GM18502 (cell line): ENCODE measurements around the gene RIOX2.

Source experiments
- ATAC-seq: cut with Tn5 transposase; IDR thresholded peaks from one replicate; pipeline ENCODE4 v1.9.1; 2021; ENCODE audit warnings: mild to moderate bottlenecking; ENCODE audit not compliant: unreplicated experiment, poor library complexity

Gene RIOX2

DNA sequence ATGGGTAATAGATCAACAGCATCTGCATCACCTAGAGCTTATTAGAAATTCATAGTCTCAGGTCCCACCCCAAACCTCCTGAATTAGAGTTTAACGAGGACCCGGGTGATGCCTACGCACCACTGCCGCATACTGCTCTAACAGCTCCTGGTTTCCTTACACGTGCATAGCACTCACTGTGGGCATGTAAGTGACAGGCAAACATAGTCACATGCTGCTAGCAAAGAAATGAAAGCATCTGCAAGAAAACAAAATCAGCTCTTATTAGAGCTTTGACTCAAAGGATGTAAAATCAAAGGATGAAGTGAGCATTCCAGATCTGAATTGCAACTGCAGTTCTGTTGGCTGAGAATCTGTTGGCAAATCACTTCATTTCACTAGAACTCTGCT is 19.1 kb upstream of the RIOX2 start:
- peak; percentile 57 for ATAC-seq

DNA sequence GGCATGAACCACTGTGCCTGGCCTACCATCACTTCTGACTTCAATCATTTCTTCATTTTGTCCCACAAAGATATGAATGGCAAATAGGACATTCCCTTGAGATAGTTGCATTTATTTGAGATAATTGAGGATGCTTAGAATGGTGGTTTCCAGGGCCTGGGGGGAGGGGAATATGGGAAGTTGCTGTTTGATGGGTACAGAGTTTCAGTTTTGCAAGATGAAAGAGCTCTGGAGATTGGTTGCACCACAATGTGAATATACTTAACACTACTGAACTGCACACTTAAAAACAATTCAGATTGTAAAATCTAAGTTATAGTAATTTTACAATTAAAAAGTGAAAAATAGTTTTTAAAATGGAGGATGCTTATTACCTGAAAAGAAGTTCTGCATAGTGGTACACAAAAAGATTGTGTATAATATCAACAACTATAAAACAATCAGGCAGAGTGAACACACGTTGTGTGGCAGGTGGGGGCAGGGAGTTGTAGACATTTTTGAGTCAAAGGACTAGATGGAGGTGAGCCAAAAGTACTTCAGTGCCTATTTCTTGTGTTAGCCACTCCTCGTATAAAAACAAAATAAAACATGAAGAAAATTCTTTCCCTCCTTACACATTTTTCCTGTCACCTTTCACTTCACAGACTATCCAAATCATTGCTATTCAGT is 18.5 kb upstream of the RIOX2 start:
- no peak for ATAC-seq

DNA sequence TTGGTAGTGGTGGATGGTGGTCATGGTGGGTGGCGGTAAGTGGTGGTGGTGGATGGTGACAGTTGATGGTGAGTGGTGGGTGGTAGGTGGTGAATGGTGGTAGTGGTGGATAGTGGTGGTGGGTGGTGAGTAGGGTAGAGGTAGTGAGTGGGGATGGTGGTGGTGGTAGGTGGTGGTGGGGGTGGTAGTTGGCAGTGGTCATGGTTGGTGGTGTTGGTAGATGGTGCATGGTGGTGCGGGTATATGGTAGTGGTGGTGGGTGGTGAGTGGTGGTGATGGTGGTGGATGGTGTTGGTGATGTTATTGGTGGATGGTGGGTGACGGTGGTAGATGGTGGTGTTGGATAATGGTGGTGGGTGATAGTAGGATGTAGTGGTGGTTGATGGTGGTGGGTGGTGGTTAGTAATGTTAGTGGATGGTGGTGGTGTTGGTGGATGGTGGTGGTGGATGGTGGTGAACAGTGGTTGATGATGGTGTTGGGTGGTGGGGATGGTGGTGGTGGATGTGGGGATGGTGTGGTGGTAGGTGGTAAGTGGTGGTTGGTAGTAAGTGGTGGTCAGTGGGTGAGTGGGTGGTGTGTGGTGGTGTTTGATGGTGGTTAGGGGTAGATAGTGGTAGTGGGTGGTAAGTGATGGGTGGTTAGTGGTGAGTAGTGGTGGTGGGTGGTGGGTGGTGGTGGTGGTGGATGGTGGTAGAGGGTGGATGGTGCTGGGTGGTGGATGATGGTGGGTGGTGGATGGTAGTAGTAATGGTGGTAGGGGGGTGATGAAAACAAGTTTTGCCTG is 16.7 kb upstream of the RIOX2 start:
- ATAC-seq, result no peak

DNA sequence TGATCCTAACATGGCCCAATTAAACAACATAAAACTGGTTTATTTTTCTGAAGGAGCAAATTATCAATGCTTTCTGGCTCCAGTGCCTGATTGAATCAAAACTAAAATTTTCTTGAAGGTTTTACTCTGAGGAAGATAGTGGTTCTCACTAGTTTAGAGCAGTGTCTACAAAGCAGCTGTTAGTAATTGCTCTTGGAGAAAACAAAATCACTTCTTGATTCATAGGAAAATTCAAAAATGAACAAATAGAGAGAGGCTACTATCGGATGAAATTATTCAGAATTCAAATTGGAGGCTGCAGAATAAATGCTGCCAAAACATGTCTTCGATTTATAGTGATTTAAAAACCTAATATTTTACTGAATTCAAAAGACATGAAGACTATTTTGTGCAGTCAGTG is 15.1 kb upstream of the RIOX2 start:
- ATAC-seq, result no peak

DNA sequence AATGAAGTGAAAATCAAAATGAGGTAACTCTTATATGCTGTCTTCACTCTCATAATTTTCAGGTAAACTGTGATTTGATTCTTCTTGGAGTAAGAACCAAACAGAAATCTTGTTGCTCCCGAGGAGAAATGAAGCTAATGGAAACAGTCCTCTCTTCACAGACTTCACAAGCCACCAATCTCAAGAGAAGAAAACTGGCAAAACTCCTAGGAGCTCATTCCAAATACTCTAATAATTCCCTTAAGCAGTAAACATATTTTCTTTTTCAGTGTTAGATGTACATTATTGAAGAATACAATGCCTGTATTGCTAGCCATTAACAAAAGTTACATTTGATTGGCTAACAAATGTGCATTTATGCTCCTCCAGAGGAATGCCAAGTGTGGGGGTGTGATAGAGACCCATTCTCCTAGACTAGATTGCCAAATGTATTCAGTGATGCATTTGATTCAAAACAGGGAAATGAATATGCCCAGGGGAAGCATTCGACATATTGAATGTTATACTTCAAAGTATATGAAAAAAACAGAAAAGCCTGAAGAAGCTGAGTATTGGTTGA is 11.8 kb upstream of the RIOX2 start:
- no peak for ATAC-seq

DNA sequence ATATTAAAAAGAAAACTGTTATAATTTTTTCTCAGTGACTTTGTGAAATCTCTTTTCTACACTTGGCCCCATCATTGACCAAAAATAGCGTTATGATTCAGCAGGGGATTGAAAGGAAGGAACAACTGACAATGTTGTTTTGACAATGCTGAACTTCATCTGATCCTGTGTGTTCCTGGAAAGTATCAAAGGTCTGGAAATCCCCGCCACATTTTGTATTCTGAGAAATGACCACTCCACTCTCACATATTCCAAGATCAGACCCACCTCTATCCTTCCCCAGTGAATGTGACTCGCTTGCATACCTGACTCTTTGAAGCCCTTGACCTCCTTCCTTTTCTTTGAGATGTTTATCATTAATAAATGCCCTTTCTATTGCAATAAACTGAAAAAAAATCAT is 9.7 kb upstream of the RIOX2 start:
- ATAC-seq, result peak; percentile 64

DNA sequence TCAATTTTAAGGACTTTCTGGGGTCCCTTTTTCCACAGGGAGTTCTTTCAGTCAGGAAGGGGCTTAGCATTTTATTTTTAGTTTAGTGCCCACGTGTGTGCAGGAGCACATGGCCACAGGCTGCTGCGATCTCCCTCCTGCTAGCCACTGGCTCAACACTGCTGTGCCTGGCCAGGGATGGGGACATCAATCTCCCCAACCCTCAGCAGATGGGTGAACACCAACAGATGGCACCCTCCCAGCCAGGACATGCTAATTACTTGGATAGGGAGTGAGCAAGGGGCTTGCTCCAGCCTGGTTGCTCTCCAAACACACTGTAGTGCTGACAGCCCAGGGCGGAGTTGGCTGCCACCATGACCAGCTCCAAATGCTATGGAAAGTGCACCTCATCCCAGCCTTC is 7.4 kb upstream of the RIOX2 start:
- no peak for ATAC-seq

DNA sequence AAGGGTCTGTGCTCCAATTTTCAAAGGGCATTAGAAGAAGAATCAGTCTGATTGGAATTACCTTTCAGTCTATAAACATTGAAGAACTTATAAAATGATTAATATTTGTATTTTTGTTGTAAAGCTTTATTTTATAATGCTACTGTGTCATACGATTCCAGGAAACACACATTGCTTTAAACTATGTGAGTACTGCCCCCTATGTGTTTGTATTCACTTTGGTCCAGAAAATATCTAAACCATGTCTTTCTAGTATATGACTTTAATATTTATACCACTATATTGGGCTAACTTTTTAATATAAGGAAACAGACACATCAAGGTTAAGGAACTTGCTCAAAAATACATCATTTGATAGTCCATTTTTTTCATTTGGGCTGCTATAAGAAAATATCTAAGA is 3.2 kb upstream of the RIOX2 start:
- ATAC-seq, result no peak

DNA sequence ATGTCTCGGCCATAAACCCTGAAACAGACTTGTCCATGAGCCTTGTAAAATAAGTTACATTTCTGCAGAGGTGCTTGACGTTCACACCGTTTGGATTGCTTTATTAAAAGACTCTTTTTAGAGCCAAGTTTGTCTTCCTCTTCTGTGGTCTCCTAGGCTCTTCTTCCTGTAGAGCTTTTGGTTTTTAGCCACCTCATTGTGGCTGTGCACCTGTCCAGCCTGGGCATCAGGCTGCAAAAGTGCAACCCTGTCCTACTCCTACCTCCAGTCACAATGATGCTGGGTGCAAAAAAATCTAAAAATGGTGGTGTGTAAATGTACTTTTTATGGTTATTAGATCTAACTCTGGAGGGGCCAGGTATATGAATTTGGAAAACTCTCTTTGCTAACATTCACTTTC is 2.8 kb upstream of the RIOX2 start:
- no peak for ATAC-seq

DNA sequence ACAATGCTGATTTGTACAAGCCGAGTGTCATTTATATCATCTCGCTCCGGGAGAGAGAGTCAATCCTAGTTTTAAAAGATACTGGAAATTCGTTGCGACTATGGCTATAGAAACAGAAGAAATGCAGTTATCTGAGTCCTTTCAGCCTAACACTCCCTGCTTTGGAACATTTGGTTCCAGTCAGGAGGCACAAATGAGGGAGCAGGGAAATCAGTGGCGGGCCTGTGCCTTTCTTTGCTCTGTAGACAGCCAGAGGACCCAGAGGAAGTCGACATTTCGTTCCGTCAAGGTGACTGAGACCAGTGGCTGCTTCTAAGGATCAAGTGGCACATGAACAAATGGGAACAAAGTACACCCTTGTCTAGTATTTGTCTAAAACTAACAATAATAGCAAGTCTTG is 745 bp upstream of the RIOX2 start:
- ATAC-seq, result no peak

DNA sequence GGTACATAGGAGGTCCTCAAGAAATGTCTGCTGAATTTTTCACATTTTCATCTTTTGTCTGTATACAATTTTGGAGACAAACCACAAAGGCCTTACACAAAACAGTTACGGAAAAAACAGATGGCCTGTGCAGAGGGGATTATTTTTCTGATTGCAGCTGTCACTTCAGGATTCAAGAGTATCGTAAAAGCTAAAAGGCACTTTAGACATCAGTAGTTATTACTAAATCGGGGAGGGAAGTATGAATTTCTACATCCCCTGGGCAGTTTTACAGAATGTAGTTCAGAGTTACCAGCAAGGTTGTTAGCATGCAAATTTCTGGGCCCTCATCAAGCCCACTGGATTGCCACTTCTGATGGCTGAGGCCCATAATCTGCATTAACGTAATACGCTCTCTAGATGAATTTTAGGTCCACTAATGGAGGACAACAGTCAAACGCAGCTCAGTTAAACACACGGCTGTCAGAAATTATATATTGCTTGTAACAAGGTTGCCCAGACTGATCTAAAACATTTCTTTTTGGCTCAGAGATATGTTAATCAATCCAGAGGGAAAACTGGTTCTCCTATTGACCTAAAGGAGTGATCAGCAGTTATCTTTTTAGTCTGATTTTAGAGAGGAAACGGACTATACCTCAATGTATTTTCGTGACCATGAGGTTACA is 1.1 kb downstream of the RIOX2 start:
- no peak for ATAC-seq

DNA sequence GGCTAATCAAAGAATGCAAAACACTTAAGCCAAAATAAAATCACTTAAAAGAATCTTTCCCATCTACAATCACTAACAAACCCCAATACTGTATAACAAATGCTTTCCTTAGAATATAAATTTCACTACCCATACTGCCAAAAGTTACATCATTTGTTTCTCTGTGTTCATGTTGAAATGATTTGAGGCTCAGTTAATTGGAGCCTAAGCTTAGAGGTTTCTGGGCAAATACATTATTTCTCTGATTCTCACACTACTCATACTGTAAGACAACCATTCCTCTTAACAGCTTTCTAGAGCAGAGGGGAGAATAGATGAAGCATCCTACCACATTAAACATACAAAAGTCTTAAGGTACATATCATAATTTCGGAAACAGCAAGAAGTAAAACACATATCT is 2.1 kb downstream of the RIOX2 start:
- no peak for ATAC-seq

DNA sequence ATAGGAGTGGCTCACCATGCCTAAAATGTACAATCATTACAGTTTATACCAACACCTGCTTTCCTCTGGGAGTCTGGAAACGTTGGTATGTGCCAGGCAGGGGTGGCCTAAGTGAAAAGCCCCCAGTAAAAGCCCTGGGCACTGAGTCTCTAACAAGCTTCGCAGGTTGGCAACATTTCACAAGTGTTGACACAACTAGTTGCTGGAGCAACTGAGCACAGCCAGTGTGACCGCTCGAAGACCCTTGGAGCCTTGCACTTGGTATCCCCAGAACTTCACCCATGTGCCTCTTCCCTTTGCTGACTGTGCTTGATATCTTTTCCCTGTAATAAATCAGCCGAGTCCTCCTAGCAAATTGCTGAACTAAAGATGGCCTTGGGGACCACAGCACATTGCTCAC is 2.7 kb downstream of the RIOX2 start:
- ATAC-seq, result no peak

DNA sequence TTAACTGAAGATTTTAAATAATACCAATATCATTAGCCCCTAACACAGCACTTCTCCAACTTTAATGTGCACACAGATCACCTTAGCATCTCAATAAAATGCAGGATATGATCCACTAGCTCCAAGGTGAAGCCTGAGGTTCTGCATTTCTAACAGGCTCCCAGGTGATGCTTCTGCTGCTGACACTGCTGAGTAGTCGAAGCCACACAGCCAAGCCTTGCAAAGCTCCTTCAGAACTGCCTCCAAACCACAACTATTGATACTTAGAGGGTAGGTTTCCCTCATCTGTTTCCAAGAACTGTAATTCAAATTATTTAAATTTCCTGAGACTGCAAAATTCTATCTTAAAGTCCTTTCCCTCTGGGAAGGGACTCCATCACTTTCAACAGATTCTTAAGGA is 3.9 kb downstream of the RIOX2 start:
- no peak for ATAC-seq

DNA sequence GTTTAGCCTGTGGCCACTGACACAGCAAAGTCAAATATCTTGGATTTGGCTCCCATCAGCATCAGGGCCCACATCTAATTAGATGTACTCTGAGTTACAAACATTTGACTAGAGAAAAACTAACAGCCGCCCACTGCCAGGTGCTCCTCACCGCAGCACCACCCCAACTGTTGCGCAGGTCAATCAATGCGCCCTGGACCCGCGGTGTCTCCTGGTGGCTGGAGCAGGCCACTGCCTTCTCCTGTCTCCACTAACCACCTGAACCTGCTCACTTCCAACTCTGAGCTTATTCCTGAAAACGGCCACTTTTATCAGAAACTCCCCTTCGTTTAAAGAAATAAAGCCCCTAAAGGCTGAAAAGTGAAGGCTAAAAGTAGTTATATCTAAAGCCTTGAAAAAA is 4.3 kb downstream of the RIOX2 start:
- no peak for ATAC-seq

DNA sequence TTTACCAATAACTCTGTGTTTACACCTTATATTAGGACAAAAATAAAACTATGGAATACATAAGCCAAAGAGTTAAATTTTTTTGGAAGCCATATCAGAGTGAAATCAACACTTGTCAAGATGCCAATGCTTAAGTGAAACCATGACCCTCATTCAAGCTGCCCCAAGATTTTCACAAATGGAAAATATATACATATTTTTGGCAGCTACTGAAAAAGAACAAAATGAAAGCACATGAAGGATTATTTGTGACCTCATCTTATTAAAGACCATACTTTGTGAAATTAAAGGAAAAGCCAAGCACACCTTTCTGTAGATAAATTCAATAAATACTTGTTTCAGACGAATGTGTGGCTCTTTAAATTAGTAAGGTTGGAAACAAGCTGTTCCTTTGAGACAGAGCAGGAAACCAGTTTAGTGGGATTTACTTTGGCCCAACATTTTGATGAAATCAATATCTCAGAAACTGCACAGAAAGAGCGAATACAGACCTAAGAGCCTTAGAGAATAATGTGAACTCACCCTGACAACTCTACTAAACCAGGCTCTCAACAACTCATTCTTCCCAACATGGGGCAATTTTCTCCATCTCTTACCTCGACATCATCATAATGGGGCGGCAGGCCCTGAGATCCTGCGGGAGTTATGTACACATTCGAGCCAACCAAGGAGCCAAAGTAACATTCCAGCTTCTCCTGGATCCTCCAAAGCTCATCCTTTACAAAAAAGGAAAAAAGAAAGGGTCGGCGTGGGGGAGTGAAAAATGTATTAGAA is 11.1 kb downstream of the RIOX2 start:
- no peak for ATAC-seq

DNA sequence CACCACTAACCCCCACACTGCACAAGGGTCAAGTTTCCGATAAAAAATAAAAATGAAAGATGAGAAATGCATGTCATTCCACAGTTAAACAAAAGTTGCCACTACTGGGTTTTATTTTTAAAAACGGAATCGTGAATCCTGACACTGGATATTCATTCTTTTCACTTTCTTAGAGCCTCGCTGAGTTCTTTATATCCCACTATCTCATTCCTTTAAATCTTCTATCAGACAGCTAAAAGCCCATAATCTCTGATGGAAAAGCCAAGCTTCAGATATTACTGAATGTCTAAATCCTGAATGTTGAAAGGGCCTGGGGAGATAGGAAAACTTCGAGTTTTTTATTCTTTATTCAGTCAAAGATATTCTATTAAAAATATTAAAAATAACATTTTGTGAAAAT is 11.7 kb downstream of the RIOX2 start:
- no peak for ATAC-seq

DNA sequence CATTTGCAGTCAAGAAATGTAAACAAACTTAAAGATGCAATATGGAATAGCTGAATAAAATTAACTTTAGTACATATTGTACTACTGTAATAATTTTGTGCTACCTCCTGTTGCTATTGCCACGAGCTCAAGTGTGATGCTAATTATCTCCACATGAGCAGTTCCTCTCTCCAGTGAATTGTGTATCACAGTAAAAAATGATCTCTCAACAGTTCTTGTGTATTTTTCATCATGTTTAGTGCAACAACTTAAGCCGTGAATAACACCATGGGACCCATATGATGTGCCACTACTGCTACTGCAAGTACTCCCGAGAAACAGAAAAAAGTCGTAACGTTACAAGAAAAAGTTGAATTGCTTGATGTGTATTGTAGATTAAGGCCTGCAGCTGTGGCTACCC is 12.4 kb downstream of the RIOX2 start:
- ATAC-seq, result no peak

DNA sequence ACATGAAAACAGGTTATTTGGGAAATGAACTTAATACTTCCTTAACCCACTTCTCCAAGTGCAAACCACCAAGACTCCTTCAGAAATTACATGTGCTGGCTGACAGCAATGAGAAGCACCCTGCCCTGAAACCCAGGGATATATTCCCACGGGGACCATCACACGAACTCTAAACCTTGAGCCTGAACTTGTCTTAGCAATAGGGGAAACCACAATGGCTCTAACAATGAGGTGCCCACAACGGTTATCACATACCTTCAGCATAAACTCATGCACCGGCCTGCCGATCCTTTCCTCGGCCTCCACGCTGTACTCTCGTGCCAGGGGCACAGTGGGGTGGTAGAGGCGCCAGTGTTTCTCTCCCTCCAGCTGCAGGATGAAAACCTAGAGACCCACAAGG is 13.4 kb downstream of the RIOX2 start:
- ATAC-seq, result no peak

DNA sequence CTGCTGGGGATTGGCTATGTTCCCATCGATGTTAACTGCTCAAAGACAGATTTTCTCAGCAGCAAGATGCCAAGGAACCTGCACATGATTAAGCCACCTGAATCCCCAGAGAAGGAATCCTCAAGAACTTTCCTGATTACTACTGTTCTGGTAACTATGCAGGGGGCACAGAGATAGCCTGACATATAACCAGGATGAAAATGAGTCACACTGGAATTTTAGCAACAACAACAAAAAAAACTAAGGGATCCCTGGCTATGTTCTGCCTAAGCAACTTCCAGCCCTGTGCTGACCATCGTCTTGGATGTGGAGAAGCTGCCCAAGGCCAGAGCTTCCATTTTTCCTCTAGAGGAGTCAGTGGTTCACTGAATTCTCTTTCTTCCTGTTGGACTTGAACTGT is 13.8 kb downstream of the RIOX2 start:
- no peak for ATAC-seq
